ENCODE measurements around the gene CDKN1A. TPM values are rescaled to one million over a fixed set of nuclear protein-coding genes. Genes with fewer than 3 reads are reported as not detected.

CDKN1A gene
- total and polyA plus RNA-seq, 9 donors = 61.8 to 163 (median 145) TPM

- Histone ChIP-seq H3K36me3 (ENCODE audit: control insufficient read depth, insufficient read depth, low read length) (no peaks in the 10 kb centered on the region), H3K9me3 (replicated peaks; ENCODE audit: control insufficient read depth, low read depth, low read length) (no peaks in the 10 kb centered on the region), H3K27ac (ENCODE audit: low read length) (no peak overlapping the region), H3K4me1 (ENCODE audit: control insufficient read depth, insufficient read depth, low read length) (peaks cover 42% of the 10 kb centered on the region), H3K4me3 (ENCODE audit: low read length) (no peak overlapping the region), H3K27me3 (ENCODE audit: control insufficient read depth, insufficient read depth, low read length) (peaks cover 16% of the 10 kb centered on the region)
- DNase-seq = no peak
- 61% methylated on average over 3 of the region's 4 CpGs for WGBS (ENCODE audit: insufficient coverage)
Observed at GRCh38 chr6:36676141-36677058, 2.1 kb upstream of the CDKN1A start.

- Histone ChIP-seq H3K4me3 (ENCODE audit: low read length) (no peak overlapping the region), H3K9me3 (replicated peaks; ENCODE audit: control insufficient read depth, low read depth, low read length) (no peaks in the 10 kb centered on the region), H3K4me1 (ENCODE audit: control insufficient read depth, insufficient read depth, low read length) (peaks cover 48% of the 10 kb centered on the region), H3K27ac (ENCODE audit: low read length) (peak overlapping the region; percentile 51), H3K36me3 (ENCODE audit: control insufficient read depth, insufficient read depth, low read length) (no peaks in the 10 kb centered on the region), H3K27me3 (ENCODE audit: control insufficient read depth, insufficient read depth, low read length) (peaks cover 16% of the 10 kb centered on the region)
- no peak for DNase-seq
- 43% methylated on average over 1 of the region's 7 CpGs for WGBS (ENCODE audit: insufficient coverage)
Observed at GRCh38 chr6:36677059-36677749, 1.3 kb upstream of the CDKN1A start.

- Histone ChIP-seq H3K36me3 (ENCODE audit: control insufficient read depth, insufficient read depth, low read length) (peaks cover 4% of the 10 kb centered on the region), H3K9me3 (replicated peaks; ENCODE audit: control insufficient read depth, low read depth, low read length) (no peaks in the 10 kb centered on the region), H3K4me3 (ENCODE audit: low read length) (peak overlapping the region; percentile 8), H3K27me3 (ENCODE audit: control insufficient read depth, insufficient read depth, low read length) (peaks cover 16% of the 10 kb centered on the region), H3K27ac (ENCODE audit: low read length) (peak overlapping the region; percentile 18), H3K4me1 (ENCODE audit: control insufficient read depth, insufficient read depth, low read length) (peaks cover 54% of the 10 kb centered on the region)
- WGBS (ENCODE audit: insufficient coverage) = 0% methylated on average over 3 of the region's 10 CpGs
- no peak for DNase-seq
Observed at GRCh38 chr6:36677753-36678487, 594 bp upstream of the CDKN1A start.

GRCh38 chr6:36679043-36679833 lies 724 bp downstream of the CDKN1A start:
- H3K9me3 ChIP-seq (replicated peaks; ENCODE audit: control insufficient read depth, low read depth, low read length) = no peaks in the 10 kb centered on the region
- peak; percentile 77 for DNase-seq

GRCh38 chr6:36682328-36683144 lies 4.0 kb downstream of the CDKN1A start:
- DNase-seq = peak; percentile 58
- H3K4me3 ChIP-seq (ENCODE audit: low read length) = no peak overlapping the region
- H3K4me1 ChIP-seq (ENCODE audit: control insufficient read depth, insufficient read depth, low read length) = peaks cover 46% of the 10 kb centered on the region
- peaks cover 42% of the 10 kb centered on the region for H3K36me3 ChIP-seq (ENCODE audit: control insufficient read depth, insufficient read depth, low read length)
- peak overlapping the region; percentile 59 for H3K27ac ChIP-seq (ENCODE audit: low read length)
- H3K9me3 ChIP-seq (replicated peaks; ENCODE audit: control insufficient read depth, low read depth, low read length) = no peaks in the 10 kb centered on the region
- WGBS (ENCODE audit: insufficient coverage) = 53% methylated on average over 5 of the region's 11 CpGs
- peaks cover 11% of the 10 kb centered on the region for H3K27me3 ChIP-seq (ENCODE audit: control insufficient read depth, insufficient read depth, low read length)

More at GRCh38 chr6:36679043-36679833, 724 bp downstream of the CDKN1A start:
- H3K4me1 ChIP-seq (ENCODE audit: control insufficient read depth, insufficient read depth, low read length) = peaks cover 55% of the 10 kb centered on the region
- peak overlapping the region; percentile 95 for H3K27ac ChIP-seq (ENCODE audit: low read length)
- H3K4me3 ChIP-seq (ENCODE audit: low read length) = peak overlapping the region; percentile 92
- peaks cover 14% of the 10 kb centered on the region for H3K36me3 ChIP-seq (ENCODE audit: control insufficient read depth, insufficient read depth, low read length)
- 0% methylated on average over 50 of the region's 61 CpGs for WGBS (ENCODE audit: insufficient coverage)
- peaks cover 16% of the 10 kb centered on the region for H3K27me3 ChIP-seq (ENCODE audit: control insufficient read depth, insufficient read depth, low read length)

- Histone ChIP-seq H3K27ac (ENCODE audit: low read length) (no peak overlapping the region), H3K36me3 (ENCODE audit: control insufficient read depth, insufficient read depth, low read length) (peaks cover 42% of the 10 kb centered on the region), H3K4me1 (ENCODE audit: control insufficient read depth, insufficient read depth, low read length) (peaks cover 40% of the 10 kb centered on the region), H3K4me3 (ENCODE audit: low read length) (no peak overlapping the region), H3K9me3 (replicated peaks; ENCODE audit: control insufficient read depth, low read depth, low read length) (no peaks in the 10 kb centered on the region), H3K27me3 (ENCODE audit: control insufficient read depth, insufficient read depth, low read length) (peaks cover 11% of the 10 kb centered on the region)
- WGBS (ENCODE audit: insufficient coverage) = 86% methylated on average over 5 of the region's 6 CpGs
- no peak for DNase-seq
Observed at GRCh38 chr6:36683145-36683655, 4.7 kb downstream of the CDKN1A start.

GRCh38 chr6:36683656-36684446 lies 5.3 kb downstream of the CDKN1A start:
- WGBS (ENCODE audit: insufficient coverage) = 90% methylated on average over 29 of the region's 29 CpGs
- Histone ChIP-seq H3K36me3 (ENCODE audit: control insufficient read depth, insufficient read depth, low read length) (peaks cover 42% of the 10 kb centered on the region), H3K4me3 (ENCODE audit: low read length) (no peak overlapping the region), H3K27me3 (ENCODE audit: control insufficient read depth, insufficient read depth, low read length) (peaks cover 9% of the 10 kb centered on the region), H3K4me1 (ENCODE audit: control insufficient read depth, insufficient read depth, low read length) (peaks cover 36% of the 10 kb centered on the region), H3K27ac (ENCODE audit: low read length) (no peak overlapping the region), H3K9me3 (replicated peaks; ENCODE audit: control insufficient read depth, low read depth, low read length) (no peaks in the 10 kb centered on the region)
- DNase-seq = no peak

GRCh38 chr6:36684447-36684812 lies 5.9 kb downstream of the CDKN1A start:
- WGBS (ENCODE audit: insufficient coverage) = 84% methylated on average over 6 of the region's 6 CpGs
- Histone ChIP-seq H3K27ac (ENCODE audit: low read length) (no peak overlapping the region), H3K36me3 (ENCODE audit: control insufficient read depth, insufficient read depth, low read length) (peaks cover 42% of the 10 kb centered on the region), H3K4me3 (ENCODE audit: low read length) (no peak overlapping the region), H3K27me3 (ENCODE audit: control insufficient read depth, insufficient read depth, low read length) (peaks cover 4% of the 10 kb centered on the region), H3K9me3 (replicated peaks; ENCODE audit: control insufficient read depth, low read depth, low read length) (no peaks in the 10 kb centered on the region), H3K4me1 (ENCODE audit: control insufficient read depth, insufficient read depth, low read length) (peaks cover 30% of the 10 kb centered on the region)
- no peak for DNase-seq

Measured in muscle of leg (tissue), 11 donors.